ENCODE data around the gene PHLDB2.
A peak's percentile ranks its signal among the peaks of the same experiment; 100 is the strongest.
"Not testable (repeated sequence)": the region's sequence is repeated elsewhere in the genome, so short reads cannot be mapped to it uniquely, and the experiment has no call there.

Gene PHLDB2

GRCh38 chr3:111859061-111859973, at the start of gene PHLDB2:
Gene PHLDB2, plus strand, starts transcription at chr3:111859265. Its CDS starts 24,813 bp downstream, at chr3:111884078.
- H3K4me1 Mint-ChIP-seq (ENCODE audit: low read depth), result peaks cover 13% of the 10 kb centered on the region
- no peaks in the 10 kb centered on the region for H3K9me3 Mint-ChIP-seq (ENCODE audit: low read depth)
- H3K36me3 Mint-ChIP-seq, result no peaks in the 10 kb centered on the region
- H3K27me3 Mint-ChIP-seq, result peaks cover 12% of the 10 kb centered on the region
- no peak within 1 kb of the TSS for H3K27ac Mint-ChIP-seq
- H3K4me3 Mint-ChIP-seq, result peak within 1 kb of the TSS; percentile 92

DNA sequence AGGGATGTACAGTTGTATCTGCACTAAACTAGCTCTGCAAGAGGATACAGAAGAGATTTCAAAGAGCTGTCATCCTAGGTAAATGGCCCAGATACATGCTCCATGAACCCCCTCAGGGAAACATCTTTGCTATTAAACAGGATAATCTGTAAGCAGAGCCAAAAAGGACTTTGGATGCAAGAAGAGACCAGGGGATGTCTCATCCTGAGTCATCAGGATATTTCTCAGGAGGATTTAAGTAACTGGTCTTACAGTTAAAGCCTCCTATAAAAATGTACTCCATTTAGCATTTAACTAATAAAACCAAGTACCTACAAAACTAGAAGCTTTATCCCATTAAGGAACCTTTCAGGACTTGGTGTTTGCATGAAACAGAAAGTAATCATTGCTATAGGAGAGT, 48.2 kb upstream of the PHLDB2 start:
- Mint-ChIP-seq H3K4me1 (ENCODE audit: low read depth) (peaks cover 3% of the 10 kb centered on the region), H3K9me3 (ENCODE audit: low read depth) (no peaks in the 10 kb centered on the region), H3K36me3 (no peaks in the 10 kb centered on the region), H3K27me3 (no peaks in the 10 kb centered on the region), H3K27ac (no peak overlapping the region), H3K4me3 (no peak overlapping the region)

GRCh38 chr3:111811811-111812210, 47.3 kb upstream of the PHLDB2 start:
- no peak overlapping the region for H3K27ac Mint-ChIP-seq
- H3K36me3 Mint-ChIP-seq, result no peaks in the 10 kb centered on the region
- H3K4me3 Mint-ChIP-seq, result no peak overlapping the region
- H3K27me3 Mint-ChIP-seq, result no peaks in the 10 kb centered on the region
- H3K4me1 Mint-ChIP-seq (ENCODE audit: low read depth), result peaks cover 3% of the 10 kb centered on the region
- no peaks in the 10 kb centered on the region for H3K9me3 Mint-ChIP-seq (ENCODE audit: low read depth)

- H3K4me1 Mint-ChIP-seq (ENCODE audit: low read depth), result peaks cover 3% of the 10 kb centered on the region
- no peak overlapping the region for H3K4me3 Mint-ChIP-seq
- no peaks in the 10 kb centered on the region for H3K36me3 Mint-ChIP-seq
- no peaks in the 10 kb centered on the region for H3K27me3 Mint-ChIP-seq
- no peaks in the 10 kb centered on the region for H3K9me3 Mint-ChIP-seq (ENCODE audit: low read depth)
- H3K27ac Mint-ChIP-seq, result no peak overlapping the region
Observed at GRCh38 chr3:111812701-111813100, 46.4 kb upstream of the PHLDB2 start.

GRCh38 chr3:111813441-111813840, 45.6 kb upstream of the PHLDB2 start:
- Mint-ChIP-seq H3K27ac (no peak overlapping the region), H3K9me3 (ENCODE audit: low read depth) (no peaks in the 10 kb centered on the region), H3K27me3 (no peaks in the 10 kb centered on the region), H3K36me3 (no peaks in the 10 kb centered on the region), H3K4me1 (ENCODE audit: low read depth) (no peaks in the 10 kb centered on the region), H3K4me3 (no peak overlapping the region)

GRCh38 chr3:111813979-111814378, 45.1 kb upstream of the PHLDB2 start:
- no peak overlapping the region for H3K27ac Mint-ChIP-seq
- no peaks in the 10 kb centered on the region for H3K4me1 Mint-ChIP-seq (ENCODE audit: low read depth)

DNA sequence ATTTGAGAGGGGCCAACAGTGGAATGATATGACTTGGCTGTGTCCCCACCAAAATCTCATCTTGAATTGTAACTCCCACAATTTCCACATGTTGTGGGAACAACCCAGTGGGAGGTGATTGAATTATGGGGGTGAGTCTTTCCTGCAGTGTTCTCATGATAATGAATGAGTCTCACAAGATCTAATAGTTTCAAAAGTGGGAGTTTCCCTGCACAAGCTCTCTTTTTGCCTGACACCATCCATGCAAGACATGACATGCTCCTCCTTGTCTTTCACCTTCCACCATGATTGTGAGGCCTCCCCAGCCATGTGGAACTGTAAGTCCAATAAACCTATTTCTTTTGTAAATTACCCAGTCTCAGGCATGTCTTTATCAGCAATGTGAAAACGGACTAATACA, 42.3 kb upstream of the PHLDB2 start:
- not testable (repeated sequence) for H3K9me3 Mint-ChIP-seq (ENCODE audit: low read depth); H3K4me3 Mint-ChIP-seq; H3K27ac Mint-ChIP-seq; H3K36me3 Mint-ChIP-seq; H3K27me3 Mint-ChIP-seq; H3K4me1 Mint-ChIP-seq (ENCODE audit: low read depth)

More at GRCh38 chr3:111813979-111814378, 45.1 kb upstream of the PHLDB2 start:
- Mint-ChIP-seq H3K36me3 (no peaks in the 10 kb centered on the region), H3K4me3 (no peak overlapping the region), H3K9me3 (ENCODE audit: low read depth) (no peaks in the 10 kb centered on the region), H3K27me3 (no peaks in the 10 kb centered on the region)

- Mint-ChIP-seq H3K4me1 (ENCODE audit: low read depth) (no peaks in the 10 kb centered on the region), H3K4me3 (no peak overlapping the region), H3K27me3 (no peaks in the 10 kb centered on the region), H3K9me3 (ENCODE audit: low read depth) (peaks cover 4% of the 10 kb centered on the region), H3K27ac (no peak overlapping the region), H3K36me3 (no peaks in the 10 kb centered on the region)
Observed at GRCh38 chr3:111819927-111820326, 39.1 kb upstream of the PHLDB2 start.

- Mint-ChIP-seq H3K9me3 (ENCODE audit: low read depth) (peaks cover 4% of the 10 kb centered on the region), H3K4me1 (ENCODE audit: low read depth) (no peaks in the 10 kb centered on the region), H3K4me3 (no peak overlapping the region), H3K27ac (no peak overlapping the region), H3K27me3 (no peaks in the 10 kb centered on the region), H3K36me3 (no peaks in the 10 kb centered on the region)
Observed at GRCh38 chr3:111820651-111821050, 38.4 kb upstream of the PHLDB2 start.

DNA sequence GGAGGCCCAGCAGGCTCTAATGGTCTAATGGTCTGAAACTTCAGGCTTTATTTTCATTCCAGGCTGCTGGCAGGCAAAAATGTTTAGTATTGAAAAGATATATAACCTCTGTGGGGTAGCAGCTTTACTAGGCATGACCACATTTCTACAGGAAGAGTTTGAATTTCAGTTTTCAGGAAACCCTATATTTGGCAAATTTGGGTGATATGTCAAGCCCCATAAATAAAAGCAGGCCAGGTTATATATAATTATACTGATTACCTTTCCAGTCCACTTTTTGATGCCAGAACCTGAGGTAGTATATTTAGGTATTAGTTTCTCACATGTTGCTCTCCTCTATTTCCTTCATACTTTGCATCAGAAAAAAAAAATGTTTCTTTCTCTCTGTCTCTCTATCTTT, 37.2 kb upstream of the PHLDB2 start:
- Mint-ChIP-seq H3K9me3 (ENCODE audit: low read depth) (peaks cover 4% of the 10 kb centered on the region), H3K4me1 (ENCODE audit: low read depth) (no peaks in the 10 kb centered on the region), H3K4me3 (no peak overlapping the region), H3K27ac (no peak overlapping the region), H3K27me3 (no peaks in the 10 kb centered on the region), H3K36me3 (no peaks in the 10 kb centered on the region)

GRCh38 chr3:111822804-111823203, 36.3 kb upstream of the PHLDB2 start:
- no peaks in the 10 kb centered on the region for H3K4me1 Mint-ChIP-seq (ENCODE audit: low read depth)

DNA sequence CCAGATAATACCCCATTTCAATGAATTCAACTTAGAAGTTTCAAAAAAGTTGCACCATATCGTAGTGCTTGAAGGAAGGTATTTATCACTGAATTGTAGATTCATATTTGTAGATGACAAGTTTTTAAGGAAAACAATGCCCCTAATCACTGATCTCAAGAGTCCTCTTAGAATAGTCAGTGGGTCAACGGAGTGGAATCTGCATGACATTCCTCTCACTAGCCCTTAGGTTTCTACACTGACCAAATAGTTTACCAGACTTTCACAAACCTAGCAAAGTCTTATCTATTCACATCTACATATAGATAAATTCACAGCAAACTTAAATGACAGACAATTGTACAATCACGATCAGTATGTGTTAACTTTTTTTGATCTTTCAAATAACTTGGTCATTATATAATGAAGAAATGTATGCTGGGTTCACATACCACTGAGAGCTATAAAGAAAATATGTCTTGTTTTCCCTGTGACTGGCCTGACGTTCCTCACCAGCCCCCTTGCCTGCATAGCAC, 35.7 kb upstream of the PHLDB2 start:
- H3K9me3 Mint-ChIP-seq (ENCODE audit: low read depth), result peaks cover 4% of the 10 kb centered on the region
- no peaks in the 10 kb centered on the region for H3K36me3 Mint-ChIP-seq
- no peak overlapping the region for H3K4me3 Mint-ChIP-seq
- no peaks in the 10 kb centered on the region for H3K4me1 Mint-ChIP-seq (ENCODE audit: low read depth)
- no peak overlapping the region for H3K27ac Mint-ChIP-seq
- H3K27me3 Mint-ChIP-seq, result no peaks in the 10 kb centered on the region

More at GRCh38 chr3:111822804-111823203, 36.3 kb upstream of the PHLDB2 start:
- Mint-ChIP-seq H3K27ac (no peak overlapping the region), H3K27me3 (no peaks in the 10 kb centered on the region), H3K4me3 (no peak overlapping the region), H3K36me3 (no peaks in the 10 kb centered on the region), H3K9me3 (ENCODE audit: low read depth) (peaks cover 4% of the 10 kb centered on the region)

DNA sequence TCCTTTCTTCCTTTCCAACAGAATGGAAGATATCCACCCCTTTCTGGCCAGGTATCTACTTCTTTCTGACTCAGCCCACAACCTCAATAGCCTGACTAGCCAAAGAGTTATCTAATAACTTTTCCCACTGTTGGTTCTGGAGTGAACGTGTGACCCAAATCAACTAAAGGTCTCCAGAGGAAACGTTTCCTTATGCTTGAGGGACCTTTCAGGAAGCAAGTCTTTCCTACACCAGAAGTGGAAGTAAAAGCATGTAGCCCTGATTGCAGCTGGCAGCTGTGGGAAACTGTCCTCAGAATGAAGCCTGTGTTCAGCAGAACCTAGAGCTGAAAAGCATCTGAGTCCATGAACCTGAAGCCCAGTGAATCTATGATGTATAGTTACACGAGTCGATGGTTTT, 34.7 kb upstream of the PHLDB2 start:
- Mint-ChIP-seq H3K4me3 (no peak overlapping the region), H3K27ac (no peak overlapping the region), H3K4me1 (ENCODE audit: low read depth) (no peaks in the 10 kb centered on the region), H3K27me3 (no peaks in the 10 kb centered on the region), H3K9me3 (ENCODE audit: low read depth) (peaks cover 4% of the 10 kb centered on the region), H3K36me3 (no peaks in the 10 kb centered on the region)

DNA sequence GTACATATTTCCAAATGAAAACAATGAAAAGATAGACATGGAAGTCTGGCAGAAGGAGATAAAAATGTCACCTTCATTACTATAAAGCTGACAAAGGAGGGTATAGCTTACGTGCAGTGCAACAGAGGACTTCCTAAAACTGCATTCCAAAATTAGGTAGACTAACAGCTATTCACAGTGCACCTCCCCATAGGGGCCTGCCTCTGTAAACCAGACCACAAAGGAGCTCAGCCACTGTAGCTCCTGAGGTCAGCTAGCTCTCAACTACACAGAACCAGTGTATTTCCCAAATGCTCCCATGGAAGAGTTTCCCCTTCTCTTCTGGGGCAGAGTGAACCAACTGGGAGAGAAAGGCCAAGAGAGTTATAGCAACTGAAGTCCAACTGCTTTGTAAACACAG, 31.2 kb upstream of the PHLDB2 start:
- Mint-ChIP-seq H3K4me1 (ENCODE audit: low read depth) (peaks cover 10% of the 10 kb centered on the region), H3K27ac (no peak overlapping the region), H3K27me3 (no peaks in the 10 kb centered on the region), H3K36me3 (no peaks in the 10 kb centered on the region), H3K9me3 (ENCODE audit: low read depth) (no peaks in the 10 kb centered on the region), H3K4me3 (no peak overlapping the region)

DNA sequence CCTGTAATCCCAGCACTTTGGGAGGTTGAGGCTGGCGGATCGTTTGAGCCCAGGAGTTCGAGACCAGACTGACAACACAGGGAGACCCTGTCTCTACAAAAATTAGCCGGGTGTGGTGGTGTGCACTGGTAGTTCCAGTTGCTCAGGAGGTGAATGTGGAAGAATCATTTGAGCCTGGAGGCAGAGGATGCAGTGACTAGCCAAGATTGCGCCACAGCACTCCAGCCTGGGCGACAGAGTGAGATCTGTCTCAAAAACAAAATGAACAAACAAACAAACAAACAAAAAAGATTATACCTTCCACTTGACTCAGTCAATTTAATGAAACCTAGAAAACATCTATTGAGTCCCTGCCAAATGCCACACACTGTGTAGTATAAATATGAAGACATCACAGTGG, 30.5 kb upstream of the PHLDB2 start:
- H3K4me1 Mint-ChIP-seq (ENCODE audit: low read depth), result peaks cover 10% of the 10 kb centered on the region
- no peak overlapping the region for H3K4me3 Mint-ChIP-seq
- H3K27ac Mint-ChIP-seq, result no peak overlapping the region
- no peaks in the 10 kb centered on the region for H3K9me3 Mint-ChIP-seq (ENCODE audit: low read depth)
- H3K36me3 Mint-ChIP-seq, result no peaks in the 10 kb centered on the region
- no peaks in the 10 kb centered on the region for H3K27me3 Mint-ChIP-seq

GRCh38 chr3:111829023-111829422, 30.0 kb upstream of the PHLDB2 start:
- Mint-ChIP-seq H3K9me3 (ENCODE audit: low read depth) (no peaks in the 10 kb centered on the region), H3K4me1 (ENCODE audit: low read depth) (peaks cover 10% of the 10 kb centered on the region), H3K4me3 (no peak overlapping the region), H3K36me3 (no peaks in the 10 kb centered on the region), H3K27me3 (no peaks in the 10 kb centered on the region), H3K27ac (no peak overlapping the region)

All from activated naive CD8-positive, alpha-beta T cell (primary cell).